22Rv1 (cell line): ENCODE results near the gene FNDC3A.

Source experiments
- ZFX ChIP-seq: fragments of 450-650 bp; IDR thresholded peaks from 2 replicates; pipeline ENCODE4 v1.6.1; 2017; ENCODE audit warnings: antibody characterized with exemption, borderline replicate concordance
- TF ChIP-seq, protein P1 (sequence below): fragments of 450-650 bp; IDR thresholded peaks from 2 replicates; pipeline ENCODE4 v1.5.1; 2017; ENCODE audit warnings: mild to moderate bottlenecking

DNA sequence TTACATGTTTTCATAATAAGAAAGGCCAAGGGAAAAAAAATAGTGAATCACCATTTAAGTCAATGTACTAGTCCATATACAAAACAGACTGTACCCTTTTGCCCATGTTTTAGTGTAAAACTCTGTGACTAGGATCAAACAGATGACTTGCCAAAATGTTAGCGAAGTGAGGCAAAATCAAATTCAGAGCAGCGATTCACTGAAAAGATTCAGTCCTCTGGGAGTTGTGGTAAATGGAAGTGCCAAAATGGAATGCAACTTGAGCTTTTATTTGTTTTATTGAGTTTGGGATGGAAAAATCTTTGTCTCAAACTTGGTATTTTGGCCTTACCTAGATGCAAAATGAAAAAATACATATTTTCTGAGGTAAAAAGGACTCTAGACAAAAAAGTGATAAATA, 281.1 kb downstream of the FNDC3A start:
- TF ChIP-seq, protein P1, sequence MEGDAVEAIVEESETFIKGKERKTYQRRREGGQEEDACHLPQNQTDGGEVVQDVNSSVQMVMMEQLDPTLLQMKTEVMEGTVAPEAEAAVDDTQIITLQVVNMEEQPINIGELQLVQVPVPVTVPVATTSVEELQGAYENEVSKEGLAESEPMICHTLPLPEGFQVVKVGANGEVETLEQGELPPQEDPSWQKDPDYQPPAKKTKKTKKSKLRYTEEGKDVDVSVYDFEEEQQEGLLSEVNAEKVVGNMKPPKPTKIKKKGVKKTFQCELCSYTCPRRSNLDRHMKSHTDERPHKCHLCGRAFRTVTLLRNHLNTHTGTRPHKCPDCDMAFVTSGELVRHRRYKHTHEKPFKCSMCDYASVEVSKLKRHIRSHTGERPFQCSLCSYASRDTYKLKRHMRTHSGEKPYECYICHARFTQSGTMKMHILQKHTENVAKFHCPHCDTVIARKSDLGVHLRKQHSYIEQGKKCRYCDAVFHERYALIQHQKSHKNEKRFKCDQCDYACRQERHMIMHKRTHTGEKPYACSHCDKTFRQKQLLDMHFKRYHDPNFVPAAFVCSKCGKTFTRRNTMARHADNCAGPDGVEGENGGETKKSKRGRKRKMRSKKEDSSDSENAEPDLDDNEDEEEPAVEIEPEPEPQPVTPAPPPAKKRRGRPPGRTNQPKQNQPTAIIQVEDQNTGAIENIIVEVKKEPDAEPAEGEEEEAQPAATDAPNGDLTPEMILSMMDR = no peak
- TF ChIP-seq ZFX = no peak
